SW 1271 (cell line): ENCODE results near the gene GJE1.
"Not testable (repeated sequence)": the region's sequence is repeated elsewhere in the genome, so short reads cannot be mapped to it uniquely, and the experiment has no call there.

Source experiments
- DNase-seq, 2 experiments: peaks; one replicate each; lab custom pipeline; 2025; lab: John Stamatoyannopoulos, UW

The GJE1 gene

DNA sequence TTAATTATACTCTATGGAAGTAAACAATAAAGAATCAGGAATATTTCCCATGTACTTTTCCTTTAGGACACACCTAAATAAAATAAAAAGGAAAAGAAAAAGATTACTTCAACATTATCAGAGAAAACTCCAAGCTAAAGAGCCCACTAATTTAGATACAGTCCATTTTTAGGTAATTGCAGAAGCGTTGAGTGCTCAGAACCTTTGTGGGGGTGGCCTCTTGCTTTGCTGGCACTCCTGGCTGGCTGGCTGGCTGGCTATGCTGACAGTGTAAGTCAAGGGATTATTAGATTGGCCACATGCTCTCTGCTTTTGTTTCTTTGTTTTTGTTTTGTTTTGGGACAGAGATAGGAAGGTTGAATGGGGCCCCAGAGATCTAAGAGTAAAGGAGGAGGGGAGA is at the start of gene GJE1:
GJE1 (plus strand) TSS at position 301 of the 400 bp plus-strand sequence. CDS start 234 bp downstream, outside the sequence.
- DNase-seq = no peak

DNA sequence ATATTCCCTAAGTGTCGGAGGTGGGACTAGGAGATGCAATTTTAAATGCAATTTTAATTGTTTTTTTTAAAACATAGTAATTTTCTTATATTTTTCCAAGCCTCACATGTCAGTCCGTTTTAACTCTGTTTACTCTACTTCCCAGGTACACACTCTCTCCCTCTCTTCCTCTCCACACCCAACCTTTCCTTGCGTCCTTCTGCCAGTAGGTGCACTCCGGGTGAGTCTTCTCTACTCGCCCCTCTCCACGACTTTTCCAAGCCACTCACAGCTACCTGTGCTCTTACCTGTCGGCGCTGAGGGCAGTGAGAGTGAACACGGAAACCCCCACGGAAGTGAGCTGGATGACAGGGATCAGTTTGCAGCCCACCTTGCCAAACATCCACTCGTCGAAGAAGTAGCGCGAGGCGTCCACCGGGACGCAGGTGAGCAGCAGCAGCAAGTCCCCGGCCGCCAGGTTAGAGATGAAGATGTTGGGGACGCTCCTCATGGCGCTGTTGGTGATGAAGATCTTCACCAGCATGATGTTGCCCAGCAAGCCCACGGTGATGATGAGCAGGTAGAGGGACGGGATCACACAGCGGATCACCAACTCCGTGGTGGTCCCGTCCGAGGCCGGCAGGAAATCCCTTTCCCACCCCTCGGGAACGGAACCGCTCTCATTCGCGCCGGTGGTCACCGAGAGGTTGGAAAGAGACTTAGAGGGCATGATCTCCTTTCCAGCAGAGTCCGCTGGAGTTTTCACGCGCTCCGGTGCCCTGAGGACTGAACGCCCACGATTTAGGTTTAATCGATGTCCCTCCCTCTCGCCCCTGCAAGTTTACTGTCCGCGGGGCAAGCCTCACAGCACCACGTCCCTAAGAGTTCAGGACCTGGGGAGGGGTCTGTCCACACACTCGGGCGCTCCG is 44.5 kb upstream of the GJE1 start:
- no peak for DNase-seq

- no peak for DNase-seq
These were observed 43.9 kb upstream of the GJE1 start for GRCh38 chr6:142088858-142089216.

DNA sequence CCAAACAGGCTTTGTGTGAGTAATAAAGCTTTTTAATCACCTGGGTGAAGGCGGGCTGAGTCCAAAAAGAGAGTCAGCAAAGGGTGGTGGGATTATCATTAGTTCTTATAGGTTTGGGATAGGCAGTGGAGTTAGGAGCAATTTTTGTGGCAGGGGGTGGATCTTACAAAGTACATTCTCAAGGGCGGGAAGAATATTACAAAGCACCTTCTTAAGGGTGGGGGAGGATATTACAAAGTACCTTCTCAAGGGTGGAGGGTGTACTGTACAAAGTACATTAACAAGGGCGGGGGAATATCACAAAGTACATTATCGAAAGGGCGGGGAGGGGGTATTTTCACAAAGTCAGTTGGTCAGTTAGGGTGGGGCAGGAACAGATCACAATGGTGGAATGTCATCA is 27.9 kb upstream of the GJE1 start:
- DNase-seq = not testable (repeated sequence)

DNA sequence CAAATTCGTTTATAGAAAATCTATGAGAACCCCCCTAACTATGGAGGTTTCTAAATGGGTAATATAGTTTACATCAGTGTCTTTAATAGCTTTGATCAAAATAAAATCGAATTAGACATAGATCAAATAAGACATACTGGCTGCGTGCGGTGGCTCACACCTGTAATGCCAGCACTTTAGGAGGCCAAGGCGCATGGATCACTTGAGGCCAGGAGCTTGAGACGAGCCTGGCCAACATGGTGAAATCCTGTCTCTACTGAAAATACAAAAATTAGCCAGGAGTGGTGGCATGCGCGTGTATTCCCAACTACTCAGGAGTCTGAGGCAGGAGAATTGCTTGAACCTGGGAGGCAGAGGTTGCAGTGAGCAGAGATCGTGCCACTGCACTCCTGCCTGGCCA is 21.9 kb upstream of the GJE1 start:
- DNase-seq = not testable (repeated sequence)

GRCh38 chr6:142112451-142113061 is 20.2 kb upstream of the GJE1 start:
- peak; percentile 15 to 64 for DNase-seq

DNA sequence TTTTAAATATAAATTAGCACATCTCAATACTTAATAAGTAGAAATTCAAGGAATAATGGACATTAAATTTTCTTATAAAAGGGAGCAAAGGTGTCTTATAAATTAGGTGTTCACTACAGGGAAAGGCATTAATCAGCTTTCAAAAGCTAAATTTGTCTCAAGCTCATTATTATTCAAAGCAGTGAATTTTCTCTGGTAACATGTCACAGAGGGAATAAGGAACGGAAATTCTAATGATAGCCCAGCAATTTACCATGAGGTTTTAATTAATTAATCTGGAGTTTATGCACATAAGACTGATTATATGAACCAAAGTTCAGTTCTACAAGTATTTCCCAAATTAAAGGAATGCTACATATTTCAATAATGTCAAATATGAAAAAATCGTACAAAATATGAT is 15.4 kb upstream of the GJE1 start:
- no peak for DNase-seq

DNA sequence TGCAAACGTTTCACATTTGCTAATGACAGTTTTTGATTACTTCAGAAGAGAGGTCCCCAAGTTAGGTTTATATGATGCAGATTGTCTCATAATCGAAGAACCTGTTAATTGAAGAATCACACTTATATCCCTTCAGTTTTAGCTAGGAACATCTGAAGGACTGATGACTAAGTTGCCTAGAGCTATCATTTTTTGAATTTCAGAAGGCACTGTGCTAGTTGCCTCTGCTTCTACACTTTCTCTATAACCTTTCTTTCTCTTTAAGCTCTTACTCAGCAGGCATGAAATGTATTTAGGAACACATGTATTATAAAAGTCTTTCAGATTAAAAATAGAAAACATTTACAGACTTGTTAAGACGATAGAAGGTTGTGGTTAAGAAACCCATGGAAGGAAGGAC is 14.4 kb upstream of the GJE1 start:
- no peak for DNase-seq

DNA sequence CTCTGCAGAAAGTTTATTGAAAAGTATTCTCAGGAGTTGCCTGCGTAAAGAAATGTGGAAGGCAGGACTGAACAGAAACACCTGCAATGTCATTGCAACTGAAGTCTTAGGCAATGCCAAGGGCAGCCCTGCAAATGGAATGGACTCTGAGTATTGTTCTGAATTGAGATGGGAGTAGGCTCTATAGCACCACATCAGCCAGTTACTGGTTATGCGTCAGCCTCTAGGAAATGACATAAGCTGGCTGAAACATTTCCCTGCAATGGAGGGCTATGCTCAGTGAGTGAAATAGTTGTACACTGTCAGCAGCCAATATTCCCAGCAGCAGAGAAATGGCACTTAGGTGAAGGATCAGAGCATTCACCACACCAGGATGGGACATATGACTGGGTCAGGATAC is 13.8 kb upstream of the GJE1 start:
- DNase-seq = no peak

DNA sequence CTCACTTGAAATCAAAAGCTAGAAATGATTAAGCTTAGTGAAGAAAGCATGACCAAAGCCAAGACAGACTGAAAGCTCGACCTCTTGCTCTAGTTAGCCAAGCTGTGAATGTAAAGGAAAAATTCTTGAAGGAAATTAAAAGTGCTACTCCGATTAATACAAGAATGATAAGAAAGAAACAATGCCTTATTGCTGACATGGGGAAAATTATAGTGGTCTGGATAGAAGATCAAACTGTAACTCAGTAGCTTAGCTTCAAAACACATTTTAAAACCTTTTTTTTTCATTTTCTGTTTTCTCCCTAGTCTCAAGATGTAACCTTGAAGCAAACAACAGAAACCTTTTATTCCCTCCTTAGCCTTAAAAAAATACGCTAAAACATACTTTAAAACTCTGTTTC is 11.4 kb upstream of the GJE1 start:
- no peak for DNase-seq

GRCh38 chr6:142130814-142131213 is 1.9 kb upstream of the GJE1 start:
- DNase-seq = no peak

DNA sequence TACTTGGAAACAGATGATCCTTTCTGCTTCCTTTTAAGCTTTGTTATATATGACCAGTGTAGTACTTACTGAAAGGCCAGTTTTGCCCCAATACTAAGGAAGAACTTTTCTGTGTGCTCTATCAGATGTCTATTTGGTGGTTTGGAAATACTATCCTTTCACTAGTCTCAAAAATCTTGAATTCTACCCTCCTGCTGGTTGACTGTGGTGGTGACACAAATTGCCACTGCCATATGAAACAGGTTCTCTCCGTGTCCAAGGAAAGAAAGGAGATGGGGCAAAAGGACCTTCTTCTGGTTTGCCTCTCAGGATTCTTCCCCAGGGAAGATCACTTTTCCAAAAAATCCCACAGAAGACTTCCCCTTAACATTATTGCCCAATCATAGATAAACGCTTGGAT is 6.2 kb downstream of the GJE1 start:
- no peak for DNase-seq

DNA sequence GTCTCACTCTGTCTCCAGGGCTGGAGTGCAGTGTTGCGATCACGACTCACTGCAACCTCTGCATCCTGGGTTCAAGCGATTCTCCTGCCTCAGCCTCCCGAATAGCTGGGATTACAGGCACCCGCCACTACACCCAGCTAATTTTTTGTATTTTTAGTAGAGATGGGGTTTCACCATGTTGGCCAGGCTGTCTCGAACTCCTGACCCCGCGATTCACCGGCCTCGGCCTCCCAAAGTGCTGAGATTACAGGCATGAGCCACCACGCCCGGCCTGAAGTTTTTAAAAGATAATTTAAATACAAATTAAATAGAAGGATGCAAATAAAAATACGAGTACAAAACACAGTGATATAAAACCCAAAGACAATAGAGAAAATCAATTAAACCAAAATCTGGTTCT is 8.8 kb downstream of the GJE1 start:
- not testable (repeated sequence) for DNase-seq

DNA sequence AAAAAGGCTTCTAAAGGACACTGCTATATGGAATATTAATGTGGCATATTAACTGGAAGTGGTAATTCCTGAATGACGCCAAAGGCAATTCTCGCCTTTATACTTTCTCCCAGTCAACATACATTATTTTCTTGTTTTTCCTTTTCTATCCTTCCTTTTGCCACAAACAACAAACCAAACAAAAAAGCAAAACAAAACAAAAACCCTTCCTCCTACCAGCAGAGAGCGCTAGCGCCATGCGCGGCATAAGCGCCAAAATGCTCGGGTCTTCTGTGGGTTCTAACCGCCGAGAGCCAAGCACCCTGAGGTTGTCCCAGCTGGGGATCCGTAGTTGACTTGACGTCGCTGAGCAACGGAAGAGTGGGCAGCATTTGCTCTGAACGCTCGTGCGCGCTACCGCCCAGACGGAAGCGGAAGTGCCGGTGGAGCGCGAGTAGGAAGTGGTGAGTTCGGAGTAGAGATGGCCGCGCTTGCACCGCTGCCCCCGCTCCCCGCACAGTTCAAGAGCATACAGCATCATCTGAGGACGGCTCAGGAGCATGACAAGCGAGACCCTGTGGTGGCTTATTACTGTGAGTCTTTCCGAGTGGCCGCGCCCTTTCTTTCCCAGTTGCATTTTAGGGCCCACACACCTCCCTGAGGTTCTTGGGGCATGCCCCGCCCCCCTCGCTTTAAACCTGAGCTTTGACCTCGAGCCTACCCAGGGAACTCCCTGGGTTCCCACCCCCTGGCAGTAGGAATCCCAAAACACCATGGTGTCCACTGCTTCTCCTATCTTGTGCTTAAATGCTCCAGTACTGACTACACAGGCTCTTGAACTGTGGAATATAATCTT is 14.3 kb downstream of the GJE1 start, which contains the start of the genes NMBR and VTA1:
NMBR (minus strand) TSS at position 295 of the 835 bp plus-strand sequence. CDS start 58,464 bp downstream, outside the sequence.
VTA1 (plus strand) TSS at position 436 of the 835 bp plus-strand sequence; CDS start at position 461, 25 bp downstream.
- peak; percentile 97 to 98 for DNase-seq

DNA sequence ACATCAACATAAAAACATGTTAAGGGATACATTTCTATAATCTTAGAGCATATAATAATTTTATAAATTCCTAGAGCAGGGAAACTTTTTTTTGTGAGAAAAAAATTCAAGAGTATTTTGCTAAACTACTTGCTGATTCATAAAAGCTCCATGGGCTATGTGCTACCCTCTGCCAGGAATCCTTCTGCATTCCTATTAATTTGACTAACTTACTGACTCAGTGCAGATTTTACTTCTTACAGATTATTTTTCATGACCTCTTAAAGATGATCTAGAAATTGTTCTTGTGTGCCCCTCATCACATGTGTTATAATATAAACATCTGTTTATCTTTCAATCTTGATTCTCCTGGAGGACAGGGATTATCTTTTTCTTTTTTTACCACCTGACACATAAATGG is 20.0 kb downstream of the GJE1 start:
- peak in 1 of 2 experiments; percentile 30 for DNase-seq

DNA sequence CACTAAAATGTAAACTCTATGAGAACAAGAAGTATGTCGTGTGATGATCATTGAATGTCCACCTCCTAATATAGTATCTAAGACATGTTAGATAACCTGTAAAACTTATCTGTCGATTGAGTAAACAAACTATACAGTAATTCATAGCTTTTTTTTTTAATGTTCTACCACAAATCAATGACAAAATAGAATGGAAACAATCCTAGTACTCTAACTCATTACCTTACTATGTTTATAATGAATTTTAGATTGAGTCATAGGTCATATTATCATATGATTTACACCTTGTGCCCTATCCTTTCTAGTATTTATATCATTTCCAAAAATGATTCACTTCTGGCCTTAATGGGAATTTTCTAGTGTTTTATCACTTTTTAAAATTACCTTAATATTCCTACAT is 20.5 kb downstream of the GJE1 start:
- no peak for DNase-seq

GRCh38 chr6:142154336-142154735 is 21.6 kb downstream of the GJE1 start:
- no peak for DNase-seq

- no peak for DNase-seq
These were observed 22.4 kb downstream of the GJE1 start for GRCh38 chr6:142155091-142155490.

DNA sequence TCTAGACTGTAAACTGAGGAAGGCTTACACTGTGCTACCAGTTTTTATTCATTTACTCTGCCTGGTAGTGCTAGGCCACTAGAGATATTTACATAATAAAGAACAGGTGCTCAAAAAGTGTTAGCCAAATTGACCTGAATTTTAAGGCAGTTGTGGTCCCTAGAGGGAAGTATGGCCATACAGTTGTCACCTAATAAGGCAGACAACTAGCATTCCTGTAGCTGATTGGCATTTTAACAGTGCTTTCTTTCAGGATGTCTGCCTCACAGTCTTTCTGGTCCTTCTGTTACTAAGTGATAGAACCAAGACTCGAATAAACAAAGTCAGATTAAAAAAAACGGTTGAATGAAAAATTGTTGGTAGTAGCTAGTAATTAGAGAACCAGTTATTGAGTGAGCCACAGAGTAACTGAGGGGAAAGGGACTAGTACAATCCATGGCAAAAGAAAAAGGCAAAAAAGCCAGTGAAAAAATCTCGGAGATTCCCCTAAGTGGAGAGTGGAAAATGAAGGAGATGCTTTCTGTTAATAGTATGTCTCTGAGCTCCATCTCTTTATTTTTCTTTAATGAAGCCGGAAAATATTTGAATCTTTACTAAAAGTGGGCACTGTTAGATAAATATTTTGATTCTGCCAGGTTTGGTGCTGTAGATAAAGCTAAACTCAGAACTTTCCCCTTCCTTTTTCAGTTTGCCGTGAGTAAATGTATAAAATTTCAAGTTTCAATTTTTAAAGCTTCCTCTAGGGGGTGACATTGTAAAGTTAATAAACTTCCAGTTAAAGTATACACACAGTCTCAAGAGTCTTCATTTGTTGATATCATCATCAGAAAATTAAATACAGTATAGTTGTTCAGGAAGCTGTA is 23.4 kb downstream of the GJE1 start:
- DNase-seq = peak; percentile 1 to 51

DNA sequence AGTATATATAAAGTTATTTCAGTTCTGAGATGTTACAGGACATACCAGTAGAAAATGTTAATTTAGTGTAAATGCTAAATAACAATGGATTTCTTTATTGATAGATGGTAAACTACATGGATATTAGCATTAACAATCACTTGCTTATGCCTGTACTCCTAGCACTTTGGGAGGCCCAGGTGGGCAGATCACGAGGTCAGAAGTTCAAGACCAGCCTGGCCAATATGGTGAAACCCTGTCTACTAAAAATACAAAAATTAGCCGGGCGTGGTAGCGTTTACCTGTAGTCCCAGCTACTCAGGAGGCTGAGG is 24.0 kb downstream of the GJE1 start:
- not testable (repeated sequence) for DNase-seq

DNA sequence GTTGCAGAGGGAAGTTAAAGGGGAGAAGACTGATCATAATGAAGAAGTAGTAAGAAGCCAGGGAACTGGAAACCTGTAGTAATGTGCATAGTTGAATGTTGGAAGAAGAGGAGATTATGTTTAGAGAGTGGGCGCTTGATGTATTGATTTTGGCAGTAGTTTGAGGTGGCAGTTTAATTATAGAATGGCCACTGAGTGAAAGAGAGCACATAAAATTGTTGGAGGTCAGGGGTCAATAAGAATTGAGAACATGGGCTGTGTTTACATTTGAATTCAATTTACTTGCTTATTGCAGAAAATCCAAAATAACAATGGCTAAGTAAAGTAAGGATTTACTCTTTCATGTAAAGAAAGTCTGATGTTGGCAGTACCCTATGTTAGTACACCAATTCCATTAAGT is 30.1 kb downstream of the GJE1 start:
- DNase-seq = no peak

DNA sequence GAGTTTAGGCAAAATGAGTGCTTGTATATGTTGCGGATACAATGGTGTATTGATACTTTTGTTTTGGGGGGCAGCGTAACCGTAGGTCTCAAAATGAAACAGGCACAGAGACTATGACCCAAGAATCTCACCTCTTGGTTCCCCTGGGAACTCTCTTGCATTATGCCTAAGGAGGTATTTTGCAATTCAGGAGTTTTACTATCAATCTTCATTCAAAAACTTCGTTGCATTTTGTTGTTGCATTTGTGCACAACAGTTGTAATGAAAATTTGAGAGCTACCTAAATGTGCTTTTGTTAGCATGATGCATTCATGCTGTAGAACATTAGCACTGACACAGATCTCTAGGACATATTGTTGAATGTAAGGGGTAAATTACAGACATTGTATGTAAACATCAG is 32.5 kb downstream of the GJE1 start:
- no peak for DNase-seq
